ENCODE results near the gene SOST.
A peak's percentile ranks its signal among the peaks of the same experiment; 100 is the strongest.

SOST gene

DNA sequence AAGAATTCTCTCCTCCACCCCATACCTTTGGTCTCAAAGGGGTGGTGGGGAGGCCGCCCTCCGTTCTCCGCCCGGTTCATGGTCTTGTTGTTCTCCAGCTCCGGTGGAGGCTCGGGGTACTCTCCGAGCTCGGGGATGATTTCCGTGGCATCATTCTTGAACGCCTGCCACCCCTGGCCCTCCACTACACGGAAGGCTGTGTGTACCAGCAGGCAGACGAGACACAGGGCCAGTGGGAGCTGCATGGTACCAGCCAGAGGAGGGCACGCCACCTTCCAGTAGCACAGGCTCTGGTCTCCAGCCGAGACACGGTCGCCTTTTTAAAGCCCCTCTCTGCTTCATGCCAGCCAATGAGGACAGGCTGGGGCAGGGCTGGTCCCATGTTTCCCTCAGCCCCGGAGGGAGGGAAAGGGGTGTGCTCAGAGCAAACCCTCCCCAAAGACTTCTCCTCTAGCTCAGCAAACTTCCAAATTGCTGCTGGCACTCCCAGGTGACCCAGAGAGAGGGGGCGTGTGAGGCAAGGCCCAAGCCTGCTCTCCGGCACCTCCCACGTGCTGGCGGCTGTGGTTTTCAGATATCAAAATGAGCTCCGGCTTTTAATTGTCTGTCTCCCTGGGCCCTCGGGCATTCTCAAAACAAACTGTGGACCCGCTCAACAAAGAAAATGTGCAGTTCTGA lies at the start of gene SOST:
Gene SOST (minus strand): TSS at position 295 of the 678 bp plus-strand sequence. CDS start 50 bp downstream, at position 245.
- H3K4me3 ChIP-seq (ENCODE audit: low read depth, low read length) = no peak within 1 kb of the TSS
- TF ChIP-seq POLR2A (IDR thresholded peaks at IDR 0.05; ENCODE audit: extremely low read depth, insufficient read length) = no peak
- TF ChIP-seq, protein P1, sequence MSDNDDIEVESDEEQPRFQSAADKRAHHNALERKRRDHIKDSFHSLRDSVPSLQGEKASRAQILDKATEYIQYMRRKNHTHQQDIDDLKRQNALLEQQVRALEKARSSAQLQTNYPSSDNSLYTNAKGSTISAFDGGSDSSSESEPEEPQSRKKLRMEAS (IDR thresholded peaks at IDR 0.05; ENCODE audit: low read depth, low read length) = peak; percentile 55; the same call in 1 of the 2 replicates
- peak; percentile 50 for DNase-seq (ENCODE audit: low read depth)

DNA sequence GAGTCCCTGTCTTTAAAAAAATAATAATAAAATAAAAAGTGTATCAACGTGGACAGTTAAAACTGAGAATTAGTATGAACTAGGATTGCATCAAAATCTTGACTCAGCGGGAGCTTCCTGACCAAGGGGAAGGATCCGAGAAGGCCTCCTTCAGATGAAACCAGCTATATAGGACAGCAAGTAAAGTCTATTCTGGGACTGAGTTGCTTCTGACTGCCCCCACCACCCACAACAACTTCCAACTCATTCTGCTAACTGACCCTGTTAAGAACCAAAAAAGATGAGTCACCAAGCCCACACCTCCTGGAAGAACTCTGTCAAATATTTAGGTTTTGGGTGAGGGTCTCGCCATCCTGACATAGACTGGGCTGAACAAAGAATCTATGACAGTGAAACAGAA lies 49.5 kb upstream of the SOST start:
- TF ChIP-seq POLR2A (IDR thresholded peaks at IDR 0.05; ENCODE audit: extremely low read depth, insufficient read length) (no peak), MYC (IDR thresholded peaks at IDR 0.05; ENCODE audit: low read depth, low read length) (no peak)
- TF ChIP-seq, protein P2, sequence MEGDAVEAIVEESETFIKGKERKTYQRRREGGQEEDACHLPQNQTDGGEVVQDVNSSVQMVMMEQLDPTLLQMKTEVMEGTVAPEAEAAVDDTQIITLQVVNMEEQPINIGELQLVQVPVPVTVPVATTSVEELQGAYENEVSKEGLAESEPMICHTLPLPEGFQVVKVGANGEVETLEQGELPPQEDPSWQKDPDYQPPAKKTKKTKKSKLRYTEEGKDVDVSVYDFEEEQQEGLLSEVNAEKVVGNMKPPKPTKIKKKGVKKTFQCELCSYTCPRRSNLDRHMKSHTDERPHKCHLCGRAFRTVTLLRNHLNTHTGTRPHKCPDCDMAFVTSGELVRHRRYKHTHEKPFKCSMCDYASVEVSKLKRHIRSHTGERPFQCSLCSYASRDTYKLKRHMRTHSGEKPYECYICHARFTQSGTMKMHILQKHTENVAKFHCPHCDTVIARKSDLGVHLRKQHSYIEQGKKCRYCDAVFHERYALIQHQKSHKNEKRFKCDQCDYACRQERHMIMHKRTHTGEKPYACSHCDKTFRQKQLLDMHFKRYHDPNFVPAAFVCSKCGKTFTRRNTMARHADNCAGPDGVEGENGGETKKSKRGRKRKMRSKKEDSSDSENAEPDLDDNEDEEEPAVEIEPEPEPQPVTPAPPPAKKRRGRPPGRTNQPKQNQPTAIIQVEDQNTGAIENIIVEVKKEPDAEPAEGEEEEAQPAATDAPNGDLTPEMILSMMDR (IDR thresholded peaks at IDR 0.05; ENCODE audit: low read depth, low read length) = no peak
- TF ChIP-seq, protein P1 (IDR thresholded peaks at IDR 0.05; ENCODE audit: low read depth, low read length) = no peak
- no peak for DNase-seq (ENCODE audit: low read depth)
- H3K4me3 ChIP-seq (ENCODE audit: low read depth, low read length) = no peak overlapping the region

DNA sequence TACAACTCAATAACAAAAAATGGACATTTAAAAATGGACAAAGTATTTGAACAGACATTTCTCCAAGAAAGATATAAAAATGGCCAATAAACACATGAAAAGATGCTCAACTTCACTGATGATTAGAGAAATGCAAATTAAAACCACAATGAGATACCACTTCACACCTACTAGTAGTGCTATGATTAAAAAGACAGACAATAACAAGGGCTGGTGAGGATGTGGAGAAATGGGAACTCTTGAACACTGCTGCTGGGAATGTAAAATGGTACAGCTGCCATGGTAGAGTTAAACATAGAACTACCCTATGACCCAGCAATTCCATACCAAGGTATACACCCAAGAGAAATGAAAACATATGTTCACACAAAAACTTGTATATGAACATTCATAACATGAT lies 46.5 kb upstream of the SOST start:
- TF ChIP-seq, protein P2 (IDR thresholded peaks at IDR 0.05; ENCODE audit: low read depth, low read length) = no peak
- TF ChIP-seq POLR2A (IDR thresholded peaks at IDR 0.05; ENCODE audit: extremely low read depth, insufficient read length) = no peak
- TF ChIP-seq MYC (IDR thresholded peaks at IDR 0.05; ENCODE audit: low read depth, low read length) = no peak
- TF ChIP-seq, protein P1 (IDR thresholded peaks at IDR 0.05; ENCODE audit: low read depth, low read length) = no peak
- no peak overlapping the region for H3K4me3 ChIP-seq (ENCODE audit: low read depth, low read length)
- DNase-seq (ENCODE audit: low read depth) = no peak

DNA sequence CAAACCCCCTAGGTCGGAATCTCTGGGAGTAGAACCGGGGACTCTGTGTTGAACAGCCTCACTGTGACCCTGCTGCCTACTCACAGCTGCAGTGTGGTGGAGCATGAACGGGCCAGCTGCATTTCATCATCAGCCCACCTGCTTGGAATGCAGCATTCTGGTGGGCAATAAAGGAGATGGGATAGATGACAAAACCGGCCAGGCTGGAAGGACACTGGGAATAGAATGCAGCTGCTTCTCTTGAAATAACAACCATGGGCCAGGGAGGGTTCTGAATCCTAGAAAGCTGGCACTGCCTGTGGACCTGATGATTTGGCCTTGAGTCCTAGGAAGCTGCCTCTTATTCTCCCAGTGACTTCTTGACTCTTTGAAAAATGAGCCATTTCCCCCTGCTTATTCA lies 45.2 kb upstream of the SOST start:
- TF ChIP-seq MYC (IDR thresholded peaks at IDR 0.05; ENCODE audit: low read depth, low read length) (no peak), POLR2A (IDR thresholded peaks at IDR 0.05; ENCODE audit: extremely low read depth, insufficient read length) (no peak)
- TF ChIP-seq, protein P2 (IDR thresholded peaks at IDR 0.05; ENCODE audit: low read depth, low read length) = no peak
- TF ChIP-seq, protein P1 (IDR thresholded peaks at IDR 0.05; ENCODE audit: low read depth, low read length) = no peak
- DNase-seq (ENCODE audit: low read depth) = no peak

DNA sequence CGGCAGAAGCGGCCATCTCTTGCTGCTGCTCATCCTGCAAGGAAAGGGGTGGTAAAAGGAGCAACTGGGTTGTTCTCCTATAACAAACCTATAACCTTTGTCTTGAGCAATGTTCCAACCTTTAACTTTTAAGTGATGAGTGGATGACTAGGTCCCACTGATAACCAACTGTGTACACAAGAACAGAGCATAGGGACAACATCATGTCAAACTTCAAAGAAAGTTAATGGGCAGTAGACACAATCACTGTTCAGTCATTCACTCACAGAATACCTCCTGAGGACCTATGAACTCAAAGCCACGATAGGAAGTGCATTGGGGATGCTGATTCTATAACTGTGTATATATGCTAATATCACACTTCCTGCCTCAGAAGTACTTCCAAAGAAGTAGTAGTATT lies 43.3 kb upstream of the SOST start:
- no peak for DNase-seq (ENCODE audit: low read depth)
- TF ChIP-seq, protein P2 (IDR thresholded peaks at IDR 0.05; ENCODE audit: low read depth, low read length) = no peak
- TF ChIP-seq MYC (IDR thresholded peaks at IDR 0.05; ENCODE audit: low read depth, low read length) = no peak
- no peak for TF ChIP-seq POLR2A (IDR thresholded peaks at IDR 0.05; ENCODE audit: extremely low read depth, insufficient read length)
- TF ChIP-seq, protein P1 (IDR thresholded peaks at IDR 0.05; ENCODE audit: low read depth, low read length) = no peak

More for the DNA sequence above, 45.2 kb upstream of the SOST start:
- H3K4me3 ChIP-seq (ENCODE audit: low read depth, low read length) = no peak overlapping the region

DNA sequence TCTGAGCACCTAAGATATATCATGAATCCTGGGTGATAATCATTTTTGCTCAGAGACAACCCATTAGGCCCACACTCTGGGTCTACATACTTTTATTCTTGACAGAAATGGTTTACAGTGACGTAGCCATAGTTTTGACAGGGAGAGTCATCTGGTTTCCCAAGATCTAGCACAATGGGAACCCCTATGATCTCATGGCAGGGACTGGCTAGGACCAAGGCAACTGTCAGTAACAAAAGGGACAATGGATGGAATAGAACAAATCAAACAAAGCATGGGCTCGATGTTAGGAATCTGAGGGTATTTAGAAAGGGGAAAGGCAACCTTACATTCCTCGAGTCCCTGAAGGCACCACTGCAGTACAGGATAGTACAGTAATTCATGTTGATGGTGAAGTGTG lies 42.1 kb upstream of the SOST start:
- TF ChIP-seq, protein P1 (IDR thresholded peaks at IDR 0.05; ENCODE audit: low read depth, low read length) = no peak
- TF ChIP-seq MYC (IDR thresholded peaks at IDR 0.05; ENCODE audit: low read depth, low read length) (no peak), POLR2A (IDR thresholded peaks at IDR 0.05; ENCODE audit: extremely low read depth, insufficient read length) (no peak)
- TF ChIP-seq, protein P2 (IDR thresholded peaks at IDR 0.05; ENCODE audit: low read depth, low read length) = no peak
- no peak overlapping the region for H3K4me3 ChIP-seq (ENCODE audit: low read depth, low read length)
- DNase-seq (ENCODE audit: low read depth) = no peak

More for the DNA sequence above, 43.3 kb upstream of the SOST start:
- no peak overlapping the region for H3K4me3 ChIP-seq (ENCODE audit: low read depth, low read length)

All from NB4 (cell line).